Keratinocyte (primary cell): ENCODE measurements around the gene SIGLEC5. TPM values are rescaled to one million over a fixed set of nuclear protein-coding genes. Genes with fewer than 3 reads are reported as not detected.

Source experiments
- DNase-seq: peaks from one replicate; pipeline ENCODE4 v3.0.0-alpha.2; 2011; ENCODE audit warnings: low read depth, missing footprints, low spot score
- FAIRE-seq: peaks from 2 replicates; lab custom pipeline; 2011; peaks lifted over from hg19 to GRCh38; lab: Jason Lieb, UNC
- H2AFZ ChIP-seq: 2 replicates; pipeline ENCODE4 v1.6.0; 2012; ENCODE audit warnings: low read length, control low read depth, inconsistent platforms; ENCODE audit not compliant: control insufficient read depth
- H3K27ac ChIP-seq: 2 replicates; pipeline ENCODE4 v1.5.1; 2011; ENCODE audit warnings: low read length; ENCODE audit not compliant: control insufficient read depth, insufficient read depth
- H3K27me3 ChIP-seq: 3 replicates; pipeline ENCODE4 v1.6.0; 2011; ENCODE audit warnings: low read length; ENCODE audit not compliant: control insufficient read depth, insufficient read depth; ENCODE audit errors: extremely low read depth
- H3K36me3 ChIP-seq, 2 experiments: 2 replicates in 1 of 2; 3 replicates in 1 of 2; pipeline ENCODE4 v1.5.1; 2011; ENCODE audit warnings: low read length in 2 of 2, mild to moderate bottlenecking in 1 of 2; ENCODE audit not compliant: control insufficient read depth in 2 of 2, insufficient read depth in 2 of 2; ENCODE audit errors: extremely low read depth in 1 of 2
- H3K4me1 ChIP-seq: 3 replicates; pipeline ENCODE4 v1.5.1; 2011; ENCODE audit warnings: low read length; ENCODE audit not compliant: control insufficient read depth, insufficient read depth; ENCODE audit errors: extremely low read depth
- H3K4me2 ChIP-seq: 3 replicates; pipeline ENCODE4 v1.6.0; 2011; ENCODE audit warnings: low read depth, low read length; ENCODE audit not compliant: control insufficient read depth, insufficient read depth; ENCODE audit errors: extremely low read depth
- H3K4me3 ChIP-seq, 3 experiments: fragments of 200-600 bp in 1 of 3; sonication (generic) in 1 of 3; 2 replicates in 2 of 3; 3 replicates in 1 of 3; pipeline ENCODE4 v1.5.1; 2011 to 2016; ENCODE audit warnings: low read length in 3 of 3, mild to moderate bottlenecking in 3 of 3, control low read depth in 2 of 3, inconsistent platforms in 1 of 3, low read depth in 1 of 3, mixed read lengths in 1 of 3, mixed run types in 1 of 3, moderate library complexity in 1 of 3; ENCODE audit not compliant: control insufficient read depth in 2 of 3, insufficient read depth in 2 of 3; ENCODE audit errors: extremely low read depth in 1 of 3
- H3K79me2 ChIP-seq: 2 replicates; pipeline ENCODE4 v1.6.0; 2012; ENCODE audit warnings: low read length; ENCODE audit not compliant: control insufficient read depth, insufficient read depth
- H3K9ac ChIP-seq: 3 replicates; pipeline ENCODE4 v1.6.0; 2011; ENCODE audit warnings: low read length; ENCODE audit not compliant: control insufficient read depth, insufficient read depth; ENCODE audit errors: extremely low read depth
- H3K9me1 ChIP-seq: 3 replicates; pipeline ENCODE4 v1.6.0; 2011; ENCODE audit warnings: low read length; ENCODE audit not compliant: control insufficient read depth, insufficient read depth; ENCODE audit errors: extremely low read depth
- H3K9me3 ChIP-seq: 2 replicates; pipeline ENCODE4 v1.5.1; 2012; ENCODE audit warnings: low read depth, low read length; ENCODE audit not compliant: control insufficient read depth
- H4K20me1 ChIP-seq: 3 replicates; pipeline ENCODE4 v1.6.0; 2011; ENCODE audit warnings: low read length; ENCODE audit not compliant: control insufficient read depth, insufficient read depth; ENCODE audit errors: extremely low read depth
- EZH2 ChIP-seq: IDR thresholded peaks from one replicate; pipeline ENCODE4 v1.6.1; 2012; ENCODE audit warnings: inconsistent platforms, mild to moderate bottlenecking, low read length, moderate library complexity
- dilution Hi-C: fragments of 300-500 bp; cut with MboI; formaldehyde crosslinking; loops from one replicate; pipeline ENCODE4 v1.7.0; 2020; ENCODE audit warnings: low sequenced_read_pairs; ENCODE audit not compliant: extremely low pct_ligation_motif_present
- polyA plus RNA-seq, 5 experiments: library from polyadenylated mRNA; depleted of rRNA in 3 of 5; stranded (reverse) in 3 of 5; stranded (forward) in 1 of 5; unstranded in 1 of 5; fragments of >200 nt; gene quantifications; 1 replicate in 1 of 5; 2 replicates in 3 of 5; 3 replicates in 1 of 5; pipeline versions ENCODE4 v1.2.1 to v1.2.3, GENCODE V29; 2011 to 2012; ENCODE audit warnings: missing spikeins in 2 of 5, low read depth in 1 of 5, low replicate concordance in 1 of 5
- TF ChIP-seq, protein P1 (sequence below), 3 experiments: IDR thresholded peaks in 1 of 3; conservative IDR thresholded peaks in 1 of 3; optimal IDR thresholded peaks in 1 of 3; 2 replicates in 2 of 3; 3 replicates in 1 of 3; pipeline versions ENCODE3 to v1.5.1; 2011; ENCODE audit warnings: low read length in 3 of 3, mild to moderate bottlenecking in 3 of 3, moderate library complexity in 2 of 3, control low read depth in 1 of 3, inconsistent platforms in 1 of 3; ENCODE audit not compliant: insufficient read depth in 2 of 3; ENCODE audit errors: extremely low read depth in 1 of 3

SIGLEC5 gene
- polyA plus RNA-seq, 1 donor (not counting 4 experiments of a cell fraction or from before 2014, with no cell fraction given): not detected

DNA sequence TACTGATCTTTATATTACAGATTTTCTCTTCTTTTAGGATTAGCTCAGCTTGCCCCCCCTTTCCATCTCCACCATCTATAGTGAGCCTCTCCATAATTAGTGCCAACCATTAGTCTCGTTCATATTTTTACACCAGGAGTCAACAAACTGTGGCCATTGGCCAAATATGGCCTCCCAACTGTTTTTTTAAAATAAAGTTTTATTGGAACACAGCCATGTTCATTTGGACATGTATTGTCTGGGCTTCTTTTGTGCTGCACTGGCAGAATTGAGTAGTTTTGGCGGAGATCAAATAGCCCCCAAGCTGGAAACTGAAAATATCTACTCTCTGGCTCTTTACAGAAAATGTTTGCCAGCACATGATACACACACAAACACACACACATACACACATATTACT, 40.7 kb downstream of the SIGLEC5 start:
- H3K9me3 ChIP-seq: peaks cover 3% of the 10 kb centered on the region
- no peaks in the 10 kb centered on the region for H3K79me2 ChIP-seq
- H2AFZ ChIP-seq: no peak overlapping the region
- H3K4me1 ChIP-seq: peaks cover 5% of the 10 kb centered on the region
- no peaks in the 10 kb centered on the region for H4K20me1 ChIP-seq
- no peaks in the 10 kb centered on the region for H3K27me3 ChIP-seq
- no peak for DNase-seq
- dilution Hi-C loops: no loop called here
- H3K9me1 ChIP-seq: no peaks in the 10 kb centered on the region
- no peak for TF ChIP-seq EZH2
- TF ChIP-seq, protein P1, sequence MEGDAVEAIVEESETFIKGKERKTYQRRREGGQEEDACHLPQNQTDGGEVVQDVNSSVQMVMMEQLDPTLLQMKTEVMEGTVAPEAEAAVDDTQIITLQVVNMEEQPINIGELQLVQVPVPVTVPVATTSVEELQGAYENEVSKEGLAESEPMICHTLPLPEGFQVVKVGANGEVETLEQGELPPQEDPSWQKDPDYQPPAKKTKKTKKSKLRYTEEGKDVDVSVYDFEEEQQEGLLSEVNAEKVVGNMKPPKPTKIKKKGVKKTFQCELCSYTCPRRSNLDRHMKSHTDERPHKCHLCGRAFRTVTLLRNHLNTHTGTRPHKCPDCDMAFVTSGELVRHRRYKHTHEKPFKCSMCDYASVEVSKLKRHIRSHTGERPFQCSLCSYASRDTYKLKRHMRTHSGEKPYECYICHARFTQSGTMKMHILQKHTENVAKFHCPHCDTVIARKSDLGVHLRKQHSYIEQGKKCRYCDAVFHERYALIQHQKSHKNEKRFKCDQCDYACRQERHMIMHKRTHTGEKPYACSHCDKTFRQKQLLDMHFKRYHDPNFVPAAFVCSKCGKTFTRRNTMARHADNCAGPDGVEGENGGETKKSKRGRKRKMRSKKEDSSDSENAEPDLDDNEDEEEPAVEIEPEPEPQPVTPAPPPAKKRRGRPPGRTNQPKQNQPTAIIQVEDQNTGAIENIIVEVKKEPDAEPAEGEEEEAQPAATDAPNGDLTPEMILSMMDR (optimal IDR thresholded peaks at IDR 0.05 in 1 of 3, IDR thresholded peaks at IDR 0.05 in 1 of 3, conservative IDR thresholded peaks at IDR 0.05 in 1 of 3; ENCODE audit: extremely low read depth in 1 of 3, insufficient read depth in 2 of 3, low read length in 3 of 3): no peak
- H3K4me2 ChIP-seq: no peak overlapping the region
- peaks cover 5 to 11% of the 10 kb centered on the region in 2 experiments for H3K36me3 ChIP-seq
- no peak for FAIRE-seq
- no peak overlapping the region for H3K27ac ChIP-seq
- no peak overlapping the region for H3K4me3 ChIP-seq
- H3K9ac ChIP-seq: no peak overlapping the region

DNA sequence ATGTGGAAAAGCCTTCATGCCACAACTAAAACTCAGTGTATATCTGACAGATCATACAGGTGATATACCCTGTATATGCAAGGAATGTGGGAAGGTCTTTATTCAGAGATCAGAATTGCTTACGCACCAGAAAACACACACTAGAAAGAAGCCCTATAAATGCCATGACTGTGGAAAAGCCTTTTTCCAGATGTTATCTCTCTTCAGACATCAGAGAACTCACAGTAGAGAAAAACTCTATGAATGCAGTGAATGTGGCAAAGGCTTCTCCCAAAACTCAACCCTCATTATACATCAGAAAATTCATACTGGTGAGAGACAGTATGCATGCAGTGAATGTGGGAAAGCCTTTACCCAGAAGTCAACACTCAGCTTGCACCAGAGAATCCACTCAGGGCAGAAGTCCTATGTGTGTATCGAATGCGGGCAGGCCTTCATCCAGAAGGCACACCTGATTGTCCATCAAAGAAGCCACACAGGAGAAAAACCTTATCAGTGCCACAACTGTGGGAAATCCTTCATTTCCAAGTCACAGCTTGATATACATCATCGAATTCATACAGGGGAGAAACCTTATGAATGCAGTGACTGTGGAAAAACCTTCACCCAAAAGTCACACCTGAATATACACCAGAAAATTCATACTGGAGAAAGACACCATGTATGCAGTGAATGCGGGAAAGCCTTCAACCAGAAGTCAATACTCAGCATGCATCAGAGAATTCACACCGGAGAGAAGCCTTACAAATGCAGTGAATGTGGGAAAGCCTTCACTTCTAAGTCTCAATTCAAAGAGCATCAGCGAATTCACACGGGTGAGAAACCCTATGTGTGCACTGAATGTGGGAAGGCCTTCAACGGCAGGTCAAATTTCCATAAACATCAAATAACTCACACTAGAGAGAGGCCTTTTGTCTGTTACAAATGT, 42.7 kb downstream of the SIGLEC5 start:
- H2AFZ ChIP-seq: no peak overlapping the region
- TF ChIP-seq, protein P1 (optimal IDR thresholded peaks at IDR 0.05 in 1 of 3, IDR thresholded peaks at IDR 0.05 in 1 of 3, conservative IDR thresholded peaks at IDR 0.05 in 1 of 3; ENCODE audit: extremely low read depth in 1 of 3, insufficient read depth in 2 of 3, low read length in 3 of 3): no peak
- peaks cover 3% of the 10 kb centered on the region for H3K9me3 ChIP-seq
- no peak for DNase-seq
- FAIRE-seq: no peak
- no peaks in the 10 kb centered on the region for H3K79me2 ChIP-seq
- no peak overlapping the region for H3K4me3 ChIP-seq
- H3K27me3 ChIP-seq: no peaks in the 10 kb centered on the region
- H3K4me2 ChIP-seq: no peak overlapping the region
- H3K4me1 ChIP-seq: no peaks in the 10 kb centered on the region
- H3K27ac ChIP-seq: no peak overlapping the region
- no peaks in the 10 kb centered on the region for H4K20me1 ChIP-seq
- dilution Hi-C loops: no loop called here
- peaks cover 5 to 11% of the 10 kb centered on the region in 2 experiments for H3K36me3 ChIP-seq
- H3K9me1 ChIP-seq: no peaks in the 10 kb centered on the region
- no peak overlapping the region for H3K9ac ChIP-seq
